GM21786 (cell line): ENCODE data around the gene ISM1.

Experiments
- ATAC-seq: cut with Tn5 transposase; IDR thresholded peaks from one replicate; pipeline ENCODE4 v1.9.1; 2021; ENCODE audit not compliant: unreplicated experiment

Gene ISM1

DNA sequence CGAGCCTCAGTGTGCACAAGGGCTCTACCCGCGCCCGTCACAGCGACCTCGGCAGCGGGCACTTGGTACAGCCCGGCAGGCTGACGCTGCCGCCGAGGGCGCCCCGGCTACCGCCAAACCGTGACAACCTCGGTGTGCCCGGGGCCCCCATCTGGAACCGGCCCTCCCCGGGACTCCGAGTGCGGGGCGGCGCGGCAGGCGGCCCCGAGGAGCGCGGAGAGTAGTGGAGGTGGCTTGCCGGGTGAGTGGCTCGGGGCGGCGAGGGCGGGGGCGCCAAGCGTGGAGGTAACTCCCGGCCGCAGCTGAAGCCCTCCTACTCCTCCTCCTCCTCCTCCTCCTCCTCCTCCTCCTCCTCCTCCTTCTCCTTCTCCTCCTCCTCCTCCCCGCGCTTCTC, at the start of gene ISM1:
ISM1 (plus strand) TSS at position 371 of the 394 bp plus-strand sequence. CDS start 503 bp downstream, outside the sequence.
- ATAC-seq = peak; percentile 22

- no peak for ATAC-seq
Observed at GRCh38 chr20:13173201-13173600, 47.9 kb upstream of the ISM1 start.

GRCh38 chr20:13174402-13174801, 46.7 kb upstream of the ISM1 start:
- peak; percentile 58 for ATAC-seq

GRCh38 chr20:13180986-13181889, 39.8 kb upstream of the ISM1 start:
- no peak for ATAC-seq

DNA sequence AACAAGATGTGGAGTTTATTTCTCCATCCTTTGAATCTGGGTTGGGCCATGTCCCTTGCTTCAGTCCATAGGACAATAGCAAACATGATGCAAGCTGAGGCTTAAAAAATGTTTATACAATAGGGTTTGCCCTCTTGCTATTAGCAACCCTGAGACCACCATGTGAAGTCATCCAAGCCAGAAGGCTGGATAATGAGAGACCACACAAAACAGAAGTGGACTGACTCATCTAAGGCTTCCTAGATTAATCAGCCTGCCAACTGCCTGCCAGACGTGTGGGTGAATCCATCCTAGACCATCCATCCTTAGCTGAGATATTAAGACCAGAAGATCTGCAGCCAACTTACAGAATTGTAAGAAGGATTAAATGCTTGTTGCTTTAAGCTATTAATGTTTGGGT, 38.1 kb upstream of the ISM1 start:
- ATAC-seq = no peak

DNA sequence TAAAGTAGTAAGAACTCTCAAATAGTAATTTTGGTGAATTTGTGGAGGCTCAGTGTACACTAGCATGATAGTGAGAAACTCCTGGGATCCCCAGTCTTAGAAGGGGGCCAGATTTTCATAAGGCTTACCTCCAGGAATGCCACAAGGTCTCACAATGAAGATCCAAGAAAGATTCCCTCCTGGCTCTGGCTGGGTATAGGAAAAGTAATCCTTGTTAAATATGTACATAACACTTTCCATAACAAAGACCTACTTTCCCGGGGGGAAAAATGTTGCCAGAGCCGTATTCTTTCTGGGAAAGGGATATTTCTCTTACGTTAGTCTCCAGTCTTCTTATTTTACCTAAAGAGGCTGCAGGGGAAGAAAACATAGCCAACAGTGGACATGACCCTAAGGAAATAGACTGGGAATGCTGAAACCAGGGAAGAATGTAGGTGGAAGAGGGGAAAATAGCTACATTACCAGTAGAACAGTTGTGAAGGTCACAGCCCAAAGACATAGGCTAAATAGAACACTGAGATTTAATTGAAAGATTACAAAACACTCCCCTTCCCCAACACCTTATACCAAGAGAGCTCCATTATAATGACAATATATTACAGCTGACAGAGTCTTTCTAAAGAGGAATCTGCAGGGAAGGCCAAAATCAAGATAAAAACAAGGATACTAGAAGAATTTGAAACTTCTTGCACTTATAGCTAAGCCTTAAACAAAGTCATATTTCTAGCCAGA, 34.9 kb upstream of the ISM1 start:
- no peak for ATAC-seq

- ATAC-seq = no peak
Observed at GRCh38 chr20:13187899-13188298, 33.2 kb upstream of the ISM1 start.

DNA sequence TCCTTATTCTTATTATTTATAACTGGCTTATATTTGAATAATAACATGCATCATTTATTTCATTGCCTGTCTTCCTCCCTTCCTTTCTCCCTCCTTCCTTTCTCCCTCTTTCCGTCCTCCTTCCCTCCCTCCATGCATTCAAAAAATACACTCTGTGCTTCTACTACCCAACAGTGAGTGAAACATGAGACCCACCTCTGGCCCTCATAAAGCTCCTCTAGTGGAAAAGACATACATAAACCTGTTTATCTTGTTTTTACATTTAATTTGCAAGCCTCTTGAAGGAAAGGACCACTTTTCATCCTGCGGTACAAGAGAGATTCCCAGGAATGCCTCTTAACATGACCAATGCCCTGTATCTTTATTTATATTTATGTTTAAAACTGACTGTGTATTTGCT, 21.8 kb upstream of the ISM1 start:
- no peak for ATAC-seq

DNA sequence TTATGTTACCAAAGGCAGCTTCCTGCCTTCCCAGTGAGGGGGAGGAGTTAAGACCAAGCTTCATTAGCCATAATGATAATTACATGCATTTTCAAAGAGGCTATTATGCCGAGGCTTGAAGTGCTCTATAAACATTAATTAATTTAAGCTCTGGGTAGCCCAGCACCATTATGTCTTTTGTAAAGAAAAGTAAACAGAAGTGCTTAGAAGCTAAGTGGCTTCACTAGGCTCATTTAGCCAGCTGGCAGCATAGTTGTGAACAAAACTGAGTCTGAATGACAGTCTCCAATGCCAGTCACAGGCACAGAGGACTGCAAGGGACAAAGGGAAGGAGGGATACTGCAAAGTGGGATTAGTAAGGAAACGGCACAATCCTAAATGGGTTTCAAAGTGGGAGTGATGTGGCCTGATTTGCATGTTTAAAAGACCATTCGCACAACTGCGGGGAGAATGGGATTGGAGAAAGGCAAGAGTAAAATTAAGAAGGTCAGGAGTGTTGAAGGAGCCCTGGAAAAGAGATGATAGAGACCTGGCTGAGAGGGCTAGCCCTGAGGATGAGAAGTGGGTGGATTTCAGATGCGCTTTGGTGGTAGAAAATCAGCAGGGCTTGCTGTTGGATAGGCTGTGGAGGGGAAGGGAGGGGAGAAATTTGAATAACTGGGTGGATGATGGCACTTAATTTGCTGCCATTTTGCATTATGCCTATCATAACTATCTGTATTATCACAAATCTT, 20.1 kb upstream of the ISM1 start:
- no peak for ATAC-seq

- ATAC-seq = no peak
Observed at GRCh38 chr20:13202565-13202964, 18.5 kb upstream of the ISM1 start.

DNA sequence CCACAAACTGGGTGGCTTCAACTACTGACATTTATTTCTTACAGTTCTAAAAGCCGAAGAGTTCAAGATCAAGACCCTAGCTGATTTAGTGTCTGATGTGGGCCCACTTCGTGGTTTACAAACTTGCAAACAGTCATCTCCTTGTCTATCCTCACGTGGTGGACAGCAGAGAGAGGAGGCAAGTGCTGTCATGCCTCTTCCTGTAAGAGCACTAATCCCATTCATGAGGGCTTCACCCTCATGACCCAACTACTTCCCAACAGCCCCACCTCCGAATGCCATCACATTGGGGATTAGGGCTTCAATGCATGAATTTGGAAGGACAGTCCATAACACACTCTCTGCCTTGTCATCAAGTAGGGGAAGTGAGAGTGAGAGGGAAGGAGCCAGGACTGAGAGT, 15.6 kb upstream of the ISM1 start:
- no peak for ATAC-seq

GRCh38 chr20:13205848-13206434, 15.1 kb upstream of the ISM1 start:
- no peak for ATAC-seq

GRCh38 chr20:13207016-13207415, 14.1 kb upstream of the ISM1 start:
- no peak for ATAC-seq

DNA sequence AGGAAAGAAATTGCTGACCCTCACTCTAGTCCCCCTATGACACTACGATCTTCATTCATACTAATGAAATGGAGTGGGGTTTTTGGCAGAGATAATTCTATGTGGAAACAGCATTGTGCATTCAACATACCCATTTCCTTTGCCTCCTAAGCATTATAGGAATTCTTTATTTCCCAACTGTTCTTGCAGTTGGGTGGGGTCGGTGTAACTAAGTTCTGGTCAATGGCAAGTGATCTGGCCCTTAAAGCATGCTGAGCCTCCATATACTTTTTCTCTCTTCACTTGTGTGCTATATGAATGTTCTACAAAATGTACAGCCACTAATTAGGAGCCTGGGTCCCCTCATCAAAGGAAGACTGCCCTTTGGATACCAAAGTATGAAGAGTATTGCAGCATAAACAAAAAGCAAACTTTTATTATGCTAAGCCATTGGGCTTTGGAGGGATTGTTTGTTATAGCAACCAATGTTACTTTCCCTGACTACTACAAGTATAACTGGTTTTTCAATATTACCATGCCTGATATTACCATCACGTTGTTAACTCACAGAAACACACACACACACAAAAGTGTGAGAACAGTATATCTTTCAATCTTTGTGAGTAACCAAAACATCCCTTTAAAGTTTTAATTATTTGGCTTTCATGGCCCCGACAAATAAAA, 9.0 kb upstream of the ISM1 start:
- no peak for ATAC-seq

DNA sequence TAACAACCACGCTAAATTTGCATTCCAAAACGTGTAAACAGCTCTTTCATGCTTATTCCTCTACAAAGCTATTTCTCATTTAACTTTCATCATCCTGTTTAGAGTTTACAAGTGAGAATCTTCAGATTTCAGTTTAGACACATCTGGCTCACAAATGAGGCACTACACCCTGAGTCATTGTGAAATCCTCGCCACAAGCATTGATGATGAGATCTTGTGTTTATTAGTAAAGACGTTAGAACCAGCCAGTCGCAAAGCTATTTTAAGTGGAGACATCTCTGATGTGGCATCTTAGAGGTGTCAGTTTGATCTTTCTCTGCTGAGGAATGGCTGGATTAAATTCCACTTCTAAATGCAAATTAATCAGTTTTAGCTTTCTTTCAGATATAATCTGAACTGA, 8.3 kb upstream of the ISM1 start:
- ATAC-seq = peak; percentile 43

- no peak for ATAC-seq
Observed at GRCh38 chr20:13213335-13213734, 7.7 kb upstream of the ISM1 start.

DNA sequence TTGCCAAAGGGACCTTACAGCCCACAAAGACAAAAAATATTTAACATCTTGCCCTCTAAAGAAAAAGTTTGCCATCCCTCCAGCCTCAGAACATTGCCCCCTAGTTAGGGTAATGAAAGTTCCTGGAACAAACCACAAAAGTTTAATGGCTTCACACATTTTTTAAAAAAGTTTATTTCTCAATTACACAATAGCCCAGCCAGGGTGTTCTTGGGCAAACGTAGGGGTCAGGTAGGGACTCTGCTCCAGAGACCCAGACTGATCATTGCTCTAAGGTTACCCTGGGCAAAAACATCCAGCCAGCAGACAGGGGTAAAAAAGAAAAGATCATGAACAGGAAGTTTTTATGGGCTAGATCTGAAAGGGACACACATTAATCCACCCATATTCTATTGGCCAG, 4.5 kb upstream of the ISM1 start:
- ATAC-seq = no peak

DNA sequence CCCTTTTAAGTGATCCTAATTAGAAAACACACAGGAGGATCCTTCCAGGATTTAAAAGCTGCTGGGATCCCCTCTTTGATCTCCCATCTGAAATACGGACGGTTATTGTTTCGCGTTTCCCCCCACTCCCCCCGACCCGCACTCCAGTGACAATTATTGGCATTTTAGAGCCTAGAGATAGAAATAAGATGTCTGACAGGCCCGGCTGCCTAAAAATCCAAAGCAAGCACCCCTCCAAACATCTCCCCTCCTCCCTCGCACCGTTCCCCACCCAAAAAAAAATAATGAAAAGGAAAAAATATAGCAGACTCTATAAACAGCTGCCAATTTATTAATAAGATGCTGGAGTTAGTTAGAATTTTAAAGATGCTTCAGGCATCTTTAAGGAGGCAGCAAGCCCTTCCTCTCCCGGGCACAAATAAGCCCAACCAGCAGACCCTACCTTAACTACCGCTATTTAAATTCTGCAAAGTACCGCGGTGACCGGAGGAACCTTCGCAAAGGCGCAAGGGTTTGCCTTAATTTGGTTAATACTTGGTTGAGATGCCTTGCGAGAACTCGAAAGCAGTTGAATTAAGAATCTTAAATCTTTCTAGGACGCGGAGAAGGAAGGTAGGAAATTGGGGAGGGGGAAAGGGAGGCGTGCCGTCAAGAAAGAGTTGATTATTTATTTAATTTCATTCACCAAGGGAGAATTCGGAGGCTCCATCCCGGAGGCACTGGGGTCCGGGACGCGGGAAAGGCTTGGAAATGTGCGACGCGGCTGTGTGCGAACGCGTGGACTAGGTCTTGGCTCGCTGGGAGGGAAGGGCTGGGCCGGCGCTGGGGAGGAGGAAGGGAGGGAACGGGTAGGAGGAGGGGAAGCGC, 1.5 kb upstream of the ISM1 start:
- no peak for ATAC-seq

GRCh38 chr20:13220194-13220903, 725 bp upstream of the ISM1 start:
- ATAC-seq = no peak
